Choroid plexus epithelial cell (primary cell): ENCODE data around the gene EPB41L4B.

Experiments used
- DNase-seq: peaks from one replicate; pipeline ENCODE4 v3.0.0-alpha.2; 2010; ENCODE audit warnings: low read depth
- H3K4me3 ChIP-seq: 2 replicates; pipeline ENCODE4 v1.5.1; 2011; ENCODE audit warnings: low read depth, mild to moderate bottlenecking, control low read depth, low read length, moderate library complexity
- CTCF ChIP-seq: conservative IDR thresholded peaks from 2 replicates; pipeline ENCODE4 v1.5.1; 2011; ENCODE audit warnings: low read depth, mild to moderate bottlenecking, control low read depth, inconsistent platforms, low read length, moderate library complexity

EPB41L4B gene

GRCh38 chr9:109335121-109335520 is 14.3 kb upstream of the EPB41L4B start:
- no peak for TF ChIP-seq CTCF
- no peak overlapping the region for H3K4me3 ChIP-seq
- no peak for DNase-seq

GRCh38 chr9:109331353-109331752 is 10.5 kb upstream of the EPB41L4B start:
- H3K4me3 ChIP-seq, result no peak overlapping the region
- peak; percentile 54 for DNase-seq
- TF ChIP-seq CTCF, result no peak

GRCh38 chr9:109329638-109330258 is 8.9 kb upstream of the EPB41L4B start:
- no peak for TF ChIP-seq CTCF
- no peak overlapping the region for H3K4me3 ChIP-seq
- DNase-seq, result no peak

- no peak for TF ChIP-seq CTCF
- DNase-seq, result peak; percentile 64
These were observed 8.2 kb upstream of the EPB41L4B start for GRCh38 chr9:109328978-109329637.

GRCh38 chr9:109325089-109325488 is 4.2 kb upstream of the EPB41L4B start:
- no peak overlapping the region for H3K4me3 ChIP-seq
- DNase-seq, result no peak
- TF ChIP-seq CTCF, result no peak

More at GRCh38 chr9:109328978-109329637, 8.2 kb upstream of the EPB41L4B start:
- H3K4me3 ChIP-seq, result no peak overlapping the region

GRCh38 chr9:109323771-109324170 is 2.9 kb upstream of the EPB41L4B start:
- no peak for TF ChIP-seq CTCF
- H3K4me3 ChIP-seq, result no peak overlapping the region
- no peak for DNase-seq

GRCh38 chr9:109321727-109322126 is 868 bp upstream of the EPB41L4B start:
- no peak overlapping the region for H3K4me3 ChIP-seq
- no peak for TF ChIP-seq CTCF
- DNase-seq, result no peak
